ENCODE measurements around the gene BTBD8.

Gene BTBD8

GRCh38 chr1:92201973-92202372 lies 121.8 kb downstream of the BTBD8 start:
- no peak for DNase-seq

GRCh38 chr1:92203105-92203504 lies 123.0 kb downstream of the BTBD8 start:
- no peak for DNase-seq

DNA sequence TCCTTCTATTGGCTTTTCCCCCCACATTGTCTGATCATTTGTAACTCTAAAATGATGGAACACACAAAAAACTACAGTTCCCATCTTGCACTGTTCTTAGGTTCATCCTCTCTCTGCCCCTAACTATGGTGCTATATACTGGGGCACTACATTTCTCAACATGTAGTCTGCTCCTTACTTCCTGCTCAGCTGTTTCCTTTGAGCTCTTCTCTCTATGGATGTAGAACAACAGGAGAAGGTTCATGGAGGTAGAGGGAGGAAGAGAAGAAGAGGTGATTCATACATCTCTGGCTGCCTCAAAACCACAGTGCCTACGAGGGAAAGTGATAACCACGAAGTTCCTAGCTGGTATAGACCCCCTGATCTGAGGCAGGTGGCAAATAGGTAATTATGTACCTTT lies 130.6 kb downstream of the BTBD8 start:
- DNase-seq = no peak

DNA sequence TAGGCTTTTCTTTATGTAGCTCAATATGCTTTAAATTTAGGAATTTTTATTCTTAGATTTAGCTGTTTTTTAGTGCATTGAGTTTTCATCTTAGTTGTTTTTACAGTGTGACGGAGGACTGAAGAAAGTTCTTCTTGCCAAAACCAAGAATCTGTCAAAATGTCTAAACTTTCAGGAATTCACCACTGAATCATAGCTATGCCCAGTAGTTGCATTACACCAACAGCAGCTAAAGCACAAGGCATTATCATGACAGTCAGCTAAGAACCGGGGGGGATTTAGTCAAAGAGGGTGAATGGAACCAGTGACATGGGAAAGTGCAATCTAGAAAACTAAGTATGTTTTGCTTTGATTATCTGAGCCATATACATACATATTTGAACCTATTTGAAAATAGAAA lies 131.0 kb downstream of the BTBD8 start:
- no peak for DNase-seq

DNA sequence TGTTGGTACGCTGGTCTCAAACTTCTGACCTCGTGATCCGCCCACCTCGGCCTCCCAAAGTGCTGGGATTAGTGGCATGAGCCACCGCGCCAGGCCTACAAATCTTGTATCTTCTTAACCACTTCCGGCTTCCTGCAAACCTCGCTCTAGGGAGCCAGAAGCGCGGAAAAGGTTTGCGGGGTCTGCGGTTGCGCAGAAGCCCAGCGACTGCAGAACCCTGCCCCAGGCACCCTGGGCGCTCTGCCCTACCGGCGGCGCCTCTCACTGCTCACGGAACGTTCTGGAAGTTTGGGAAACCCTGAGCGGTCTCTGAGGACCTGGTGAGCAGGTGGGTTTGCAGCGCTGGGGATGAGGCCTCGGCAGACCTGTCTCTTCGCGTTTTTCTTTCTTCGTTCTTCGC lies 137.6 kb downstream of the BTBD8 start, which contains the start of gene C1orf146:
Gene C1orf146 (plus strand): TSS at position 195 of the 400 bp plus-strand sequence. CDS start 13,506 bp downstream, outside the sequence.
- no peak for DNase-seq

GRCh38 chr1:92218559-92218958 lies 138.4 kb downstream of the BTBD8 start:
- no peak for DNase-seq

- no peak for DNase-seq
Observed at GRCh38 chr1:92219028-92219427, 138.9 kb downstream of the BTBD8 start.

DNA sequence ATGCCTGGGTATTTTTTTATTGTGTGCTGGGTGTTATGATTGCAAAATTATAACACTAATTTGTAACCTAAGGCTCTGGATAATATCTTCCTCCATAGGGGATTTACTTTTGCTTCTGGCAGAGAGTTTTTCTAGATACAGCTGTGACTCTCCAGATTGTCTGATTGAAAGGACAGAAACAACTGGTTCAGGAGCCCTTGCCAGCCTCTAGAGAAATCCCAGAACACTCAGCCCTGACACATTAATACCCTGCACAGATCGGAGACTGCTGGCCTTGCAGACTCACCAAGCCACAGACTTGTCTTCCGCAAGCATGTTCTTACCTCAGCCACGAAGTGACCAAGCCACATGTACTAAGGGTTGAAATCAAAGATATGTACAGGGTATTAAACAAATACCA lies 148.3 kb downstream of the BTBD8 start:
- DNase-seq = no peak

GRCh38 chr1:92230736-92231135 lies 150.6 kb downstream of the BTBD8 start:
- no peak for DNase-seq
